Measurements from ENCODE around the gene PGBD5.

DNA sequence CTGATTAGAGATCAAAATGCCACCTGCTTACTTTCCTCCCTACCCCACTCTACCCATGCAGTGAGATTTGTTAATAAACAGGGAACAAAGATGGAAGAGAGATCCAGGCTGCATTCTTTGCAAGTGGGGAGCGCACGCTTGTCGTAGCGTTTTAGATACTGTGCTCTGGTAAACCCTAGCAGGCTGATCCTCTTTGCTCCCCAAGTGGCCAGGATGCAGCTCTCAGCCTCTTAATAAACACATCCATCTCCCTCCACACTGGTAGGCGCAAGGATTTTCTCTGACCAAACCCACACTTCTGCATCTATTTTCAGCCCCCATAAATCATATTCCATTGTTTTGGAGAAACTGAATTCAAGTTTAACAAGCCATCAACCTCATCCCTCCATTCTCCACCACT lies 2.9 kb downstream of the PGBD5 start:
- TF ChIP-seq, protein P1, sequence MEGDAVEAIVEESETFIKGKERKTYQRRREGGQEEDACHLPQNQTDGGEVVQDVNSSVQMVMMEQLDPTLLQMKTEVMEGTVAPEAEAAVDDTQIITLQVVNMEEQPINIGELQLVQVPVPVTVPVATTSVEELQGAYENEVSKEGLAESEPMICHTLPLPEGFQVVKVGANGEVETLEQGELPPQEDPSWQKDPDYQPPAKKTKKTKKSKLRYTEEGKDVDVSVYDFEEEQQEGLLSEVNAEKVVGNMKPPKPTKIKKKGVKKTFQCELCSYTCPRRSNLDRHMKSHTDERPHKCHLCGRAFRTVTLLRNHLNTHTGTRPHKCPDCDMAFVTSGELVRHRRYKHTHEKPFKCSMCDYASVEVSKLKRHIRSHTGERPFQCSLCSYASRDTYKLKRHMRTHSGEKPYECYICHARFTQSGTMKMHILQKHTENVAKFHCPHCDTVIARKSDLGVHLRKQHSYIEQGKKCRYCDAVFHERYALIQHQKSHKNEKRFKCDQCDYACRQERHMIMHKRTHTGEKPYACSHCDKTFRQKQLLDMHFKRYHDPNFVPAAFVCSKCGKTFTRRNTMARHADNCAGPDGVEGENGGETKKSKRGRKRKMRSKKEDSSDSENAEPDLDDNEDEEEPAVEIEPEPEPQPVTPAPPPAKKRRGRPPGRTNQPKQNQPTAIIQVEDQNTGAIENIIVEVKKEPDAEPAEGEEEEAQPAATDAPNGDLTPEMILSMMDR (IDR thresholded peaks at IDR 0.05): no peak
- TF ChIP-seq ZFX (IDR thresholded peaks at IDR 0.05; ENCODE audit: borderline replicate concordance): no peak

Data from 22Rv1 (cell line).